G401.6 (cell line): Measurements from ENCODE around the gene GLDC.

Source experiments
- FAIRE-seq: peaks from 2 replicates; lab custom pipeline; 2012; peaks lifted over from hg19 to GRCh38; lab: Jason Lieb, UNC

Gene GLDC

DNA sequence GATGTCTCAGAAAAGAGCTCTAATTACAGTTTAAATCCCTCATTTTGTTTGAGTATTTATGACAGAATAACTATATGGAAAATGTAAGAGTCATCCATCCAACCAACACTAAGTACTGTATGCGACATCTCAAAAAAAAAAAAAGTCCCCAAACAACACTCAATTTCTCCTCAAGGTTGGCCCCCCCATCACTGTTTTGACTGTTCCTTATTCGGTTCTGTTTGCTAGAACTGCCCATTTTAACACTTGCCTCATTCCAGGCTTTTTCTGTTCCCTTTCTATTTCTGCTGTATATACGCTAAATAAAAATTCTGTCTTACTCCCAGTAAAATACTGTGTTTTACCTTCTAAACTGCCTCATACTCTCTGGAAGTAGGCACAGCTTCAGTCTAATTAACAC is 25.2 kb downstream of the GLDC start:
- no peak for FAIRE-seq

DNA sequence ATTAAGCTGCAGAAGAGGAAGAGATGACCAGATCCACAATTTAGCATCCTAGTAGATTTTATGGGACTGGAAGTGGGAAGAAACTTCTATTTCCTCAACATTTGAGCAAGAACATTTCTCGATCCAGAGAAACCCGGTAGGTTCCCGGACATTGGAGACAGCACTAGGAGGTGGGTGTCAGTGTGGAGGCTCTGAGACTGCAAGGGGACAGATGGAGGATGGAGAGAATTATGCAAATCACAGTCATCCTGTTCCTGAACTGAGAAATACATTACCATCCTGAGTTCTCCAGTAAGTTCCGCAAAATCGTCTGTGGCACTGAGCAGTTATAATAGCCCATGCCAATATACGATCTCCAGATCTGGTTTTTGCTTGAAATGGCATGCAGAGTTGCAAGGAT is 25.6 kb downstream of the GLDC start:
- no peak for FAIRE-seq

DNA sequence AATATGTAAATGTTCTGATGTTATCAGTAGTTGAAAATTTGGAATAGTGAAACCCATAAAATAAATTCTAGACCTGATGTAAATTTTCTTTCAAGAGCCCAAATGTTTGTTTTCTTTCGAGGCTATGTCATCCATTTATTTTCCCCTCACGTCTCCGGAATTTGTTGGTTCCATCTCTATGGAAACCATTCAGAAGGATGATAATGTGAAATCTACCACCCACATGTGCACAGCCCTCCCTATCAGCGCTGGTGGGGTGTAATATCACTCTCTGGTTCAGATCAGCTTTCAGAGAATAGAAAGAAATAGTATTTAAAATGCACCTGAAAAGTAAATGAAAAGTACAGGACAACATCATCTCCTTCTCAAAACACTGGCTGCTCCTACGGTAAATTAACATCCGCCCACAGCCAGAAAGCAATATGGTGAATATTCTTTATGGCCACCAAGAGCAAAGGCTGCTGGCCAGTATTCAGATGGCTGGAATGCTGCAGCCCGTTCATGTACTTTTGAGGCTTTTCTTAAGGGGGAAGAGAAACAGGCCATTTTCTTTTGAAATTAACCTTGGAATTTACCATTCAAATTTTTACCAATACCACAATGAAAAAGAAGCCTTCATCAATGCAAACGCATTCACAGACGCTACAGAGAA is 28.5 kb downstream of the GLDC start:
- FAIRE-seq: no peak

DNA sequence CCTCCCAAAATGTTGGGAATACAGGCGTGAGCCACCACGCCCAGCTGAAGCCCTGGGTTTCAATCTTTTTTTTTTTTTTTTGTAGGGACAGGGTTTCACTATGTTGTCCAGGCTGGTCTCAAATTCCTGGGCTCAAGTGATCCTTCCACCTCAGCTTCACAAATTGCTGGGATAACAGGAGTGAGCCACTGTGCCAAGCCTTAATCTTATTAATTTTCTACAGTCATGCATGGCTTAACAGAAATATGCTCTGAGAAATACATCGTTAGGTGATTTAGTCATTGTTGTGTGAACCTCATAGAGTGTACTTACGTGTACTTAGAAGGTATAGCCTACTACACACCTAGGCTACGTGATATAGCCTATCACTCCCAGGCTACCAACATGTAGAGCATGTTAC is 31.0 kb downstream of the GLDC start:
- no peak for FAIRE-seq

DNA sequence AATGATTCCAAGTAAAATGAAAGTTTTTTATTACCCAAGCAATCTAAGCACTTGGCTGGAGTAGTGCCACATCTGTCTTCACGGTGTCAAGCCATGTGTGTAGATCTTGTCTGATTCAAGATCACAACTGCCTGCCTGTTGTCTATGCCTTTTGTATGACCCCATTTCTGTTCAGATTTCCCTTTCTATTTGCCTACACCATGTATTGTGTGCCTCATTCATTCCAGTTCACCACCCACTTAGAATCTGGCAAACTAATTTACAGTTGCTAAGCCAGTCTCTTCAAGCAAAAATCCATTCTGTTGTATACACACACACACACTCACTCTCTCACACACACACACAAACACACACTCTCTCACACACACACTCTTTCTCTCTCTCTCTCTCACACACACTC is 33.7 kb downstream of the GLDC start:
- no peak for FAIRE-seq

DNA sequence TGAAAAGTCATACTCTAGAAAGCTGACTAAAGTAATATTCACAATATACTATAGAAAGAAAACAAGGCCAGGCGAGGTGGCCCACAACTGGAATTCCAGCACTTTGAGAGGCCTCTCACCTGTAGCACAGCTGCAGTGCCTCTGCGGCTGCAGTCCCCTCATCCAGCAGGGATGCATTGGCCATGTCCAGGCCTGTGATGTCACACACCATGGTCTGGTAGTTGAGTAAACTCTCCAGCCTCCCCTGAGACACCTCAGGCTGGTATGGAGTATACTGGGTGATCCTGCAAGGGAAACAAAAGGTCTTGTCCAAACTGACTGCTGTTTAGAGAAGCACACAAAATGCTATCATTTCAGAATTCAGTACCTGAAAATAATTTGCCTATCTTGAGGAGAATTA is 35.5 kb downstream of the GLDC start:
- no peak for FAIRE-seq

DNA sequence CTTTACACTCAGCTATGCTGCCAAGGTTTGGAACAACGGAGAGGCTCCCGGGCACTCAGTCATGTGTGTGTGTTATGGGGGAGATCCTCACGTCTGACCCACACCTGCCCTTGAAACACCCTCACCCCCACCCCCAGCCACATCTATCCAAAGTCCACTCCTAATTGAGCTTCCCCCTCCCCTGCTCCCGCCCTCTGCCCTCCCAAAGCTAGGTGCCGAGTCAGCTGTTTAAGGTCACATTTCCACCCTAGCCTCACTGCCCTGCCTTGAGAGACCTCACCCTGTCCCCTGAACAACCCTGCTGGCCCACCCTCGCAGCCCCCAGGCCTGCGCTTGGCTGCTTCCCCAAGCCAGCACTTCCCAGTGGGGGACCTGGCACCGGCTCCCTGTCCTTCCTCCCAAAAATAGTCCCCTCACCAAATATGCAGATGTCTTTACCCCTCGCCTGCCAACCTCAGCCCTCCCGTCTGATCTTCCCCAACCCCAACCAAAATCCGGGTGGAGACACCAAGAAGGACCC is 36.0 kb downstream of the GLDC start:
- no peak for FAIRE-seq

DNA sequence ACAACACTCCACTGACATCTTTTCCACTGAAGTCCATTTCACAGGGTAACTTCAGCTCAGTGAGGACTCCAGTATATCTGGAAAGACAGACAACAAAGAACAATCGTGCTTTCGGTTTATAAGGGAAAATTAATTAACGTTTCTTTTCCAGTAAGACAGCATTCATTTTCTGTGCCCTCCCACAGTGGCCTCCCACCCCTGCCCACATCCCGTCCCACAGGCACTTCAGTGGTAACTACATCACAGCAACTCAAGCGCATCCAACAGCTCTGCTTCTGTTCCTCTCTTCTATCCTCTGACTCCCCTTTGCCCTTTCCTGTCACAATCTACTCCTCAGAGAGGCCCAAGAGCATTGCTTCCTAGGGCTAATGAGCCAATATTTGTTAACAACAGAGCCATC is 40.3 kb downstream of the GLDC start:
- no peak for FAIRE-seq

DNA sequence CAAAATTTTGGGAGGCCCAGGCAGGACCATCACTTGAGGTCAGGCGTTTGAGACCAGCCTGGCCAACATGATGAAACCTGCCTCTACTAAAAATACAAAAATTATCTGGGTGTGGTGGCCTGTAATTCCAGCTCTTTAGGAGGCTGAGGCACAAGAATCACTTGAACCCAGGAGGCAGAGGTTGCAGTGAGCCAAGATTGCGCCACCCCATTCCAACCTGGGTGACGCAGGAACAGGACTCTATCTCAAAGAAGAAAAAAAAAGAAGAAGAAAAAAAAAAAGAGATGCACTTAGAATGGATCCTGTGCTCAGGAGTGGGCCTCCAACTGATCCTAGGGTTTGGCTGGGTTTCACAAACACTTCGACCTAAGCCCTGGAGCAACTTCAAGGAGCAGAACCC is 45.1 kb downstream of the GLDC start:
- FAIRE-seq: no peak

DNA sequence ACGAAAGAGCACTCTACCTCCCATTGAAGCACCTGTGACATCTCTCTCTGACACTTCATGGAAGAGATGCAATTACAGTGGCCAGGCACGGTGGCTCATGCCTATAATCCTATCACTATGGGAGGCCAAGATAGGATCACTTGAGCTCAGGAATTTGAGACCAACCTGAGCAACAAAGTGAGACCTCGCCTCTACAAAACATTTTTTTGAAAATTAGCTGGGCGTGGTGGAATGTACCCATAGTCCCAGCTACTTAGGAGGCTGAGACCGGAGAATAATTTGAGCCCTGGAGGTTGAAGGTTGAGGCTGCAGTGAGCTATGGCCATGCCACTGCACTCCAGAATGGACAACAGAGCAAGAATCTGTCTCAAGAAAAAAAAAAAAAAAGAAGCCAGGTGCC is 45.5 kb downstream of the GLDC start:
- no peak for FAIRE-seq

DNA sequence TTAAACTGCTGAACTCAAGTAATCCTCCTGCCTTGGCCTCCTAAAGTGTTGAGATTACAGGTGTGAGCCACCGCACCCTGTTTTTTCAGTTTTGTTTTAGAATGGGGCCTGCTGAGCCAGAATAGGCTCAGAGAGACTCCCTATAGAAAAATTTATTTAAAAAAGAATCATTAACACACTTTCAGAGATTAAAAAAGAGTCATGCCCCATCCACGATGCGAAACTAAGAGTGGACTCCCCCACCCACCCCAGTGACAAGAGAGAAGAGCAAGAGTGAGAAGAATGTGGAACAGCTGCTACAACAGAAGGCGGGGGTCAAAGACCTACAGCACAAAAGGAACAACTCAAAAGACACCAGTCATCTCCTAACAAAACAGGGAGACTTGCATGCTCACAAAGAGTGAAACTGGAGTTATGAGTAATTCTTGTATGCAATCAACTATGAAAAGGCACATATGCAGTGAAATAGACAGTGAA is 47.2 kb downstream of the GLDC start:
- no peak for FAIRE-seq

DNA sequence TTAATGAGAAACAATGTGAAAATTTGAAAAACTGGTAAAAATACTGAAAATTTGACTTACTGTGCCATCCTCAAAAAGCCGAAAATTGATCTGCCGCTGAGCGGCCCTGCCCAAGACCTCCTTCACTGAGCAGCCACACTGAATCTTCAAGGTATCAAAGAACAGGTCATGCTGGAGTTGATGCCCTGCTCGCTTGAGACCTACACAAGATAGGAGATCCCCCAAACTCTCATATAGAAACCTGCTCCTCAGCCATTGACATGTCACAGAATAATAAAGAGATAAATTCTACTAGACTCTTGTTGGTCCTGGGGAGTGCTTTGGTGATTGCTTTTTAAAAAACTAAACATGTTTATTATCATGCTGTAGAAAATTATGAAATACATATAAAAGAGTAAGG is 52.7 kb downstream of the GLDC start:
- FAIRE-seq: no peak

DNA sequence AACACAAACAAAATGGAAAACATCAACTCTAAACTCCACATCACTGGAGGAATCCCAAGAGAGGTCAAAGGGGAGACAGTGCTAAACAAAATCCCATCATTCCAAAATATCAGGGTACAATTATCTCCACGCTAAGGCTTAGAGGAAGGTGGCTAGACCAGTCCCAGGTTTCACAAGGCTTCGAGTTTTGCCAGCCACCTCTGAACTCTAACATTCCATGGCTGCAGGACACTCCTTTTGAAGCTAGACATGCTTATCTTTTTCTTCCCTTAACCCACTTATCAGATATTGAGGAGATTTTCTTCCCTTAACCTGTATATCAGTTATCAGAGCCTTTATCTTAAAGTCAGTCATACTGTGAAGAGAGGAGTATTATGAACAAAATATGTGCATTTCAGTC is 53.3 kb downstream of the GLDC start:
- FAIRE-seq: no peak

DNA sequence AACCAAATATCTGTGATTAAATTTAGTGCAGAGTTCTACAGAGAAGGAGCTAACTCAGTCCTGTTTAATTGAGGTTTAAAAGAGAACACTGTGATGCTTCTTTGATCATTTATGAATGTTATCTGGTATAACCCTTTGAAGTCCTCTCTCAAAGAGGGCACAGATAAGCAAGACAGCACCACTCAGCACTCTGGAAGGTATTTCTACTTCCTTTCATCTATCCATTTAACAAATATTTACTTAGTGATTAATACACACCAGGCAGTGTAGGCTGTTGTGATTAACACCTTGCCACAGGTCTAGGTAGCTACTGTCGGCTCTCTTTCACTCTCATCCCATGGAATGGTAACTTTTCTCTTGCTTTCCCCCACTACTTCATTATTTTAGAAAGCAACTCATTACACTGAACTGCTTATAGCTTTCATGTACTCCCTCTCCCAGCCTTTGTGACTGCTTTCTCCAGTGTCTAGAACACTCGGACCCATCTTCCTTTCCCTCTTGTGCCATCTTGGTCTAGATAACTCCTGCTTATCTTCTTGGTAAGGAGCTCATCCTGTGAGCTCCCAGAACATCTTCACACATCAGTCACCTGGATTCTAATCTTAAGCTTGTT is 54.7 kb downstream of the GLDC start:
- FAIRE-seq: no peak

DNA sequence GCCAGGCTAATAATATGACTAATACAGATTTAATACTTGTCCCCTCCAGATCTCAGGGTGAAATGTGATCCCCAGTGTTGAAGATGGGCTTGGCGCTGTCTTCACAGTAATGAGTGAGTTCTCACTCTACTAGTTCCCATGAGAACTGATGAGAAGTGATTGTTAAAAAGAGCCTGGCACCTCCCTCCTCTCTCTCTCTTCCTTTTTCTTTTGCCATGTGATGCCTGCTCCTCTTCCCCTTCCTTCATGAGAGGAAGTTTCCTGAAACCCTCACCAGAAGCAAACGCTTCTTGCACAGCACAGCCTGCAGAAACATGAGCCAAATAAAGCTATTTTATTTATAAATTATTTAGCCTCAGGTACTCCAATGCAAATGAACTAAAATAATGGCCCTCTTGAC is 55.2 kb downstream of the GLDC start:
- FAIRE-seq: no peak

DNA sequence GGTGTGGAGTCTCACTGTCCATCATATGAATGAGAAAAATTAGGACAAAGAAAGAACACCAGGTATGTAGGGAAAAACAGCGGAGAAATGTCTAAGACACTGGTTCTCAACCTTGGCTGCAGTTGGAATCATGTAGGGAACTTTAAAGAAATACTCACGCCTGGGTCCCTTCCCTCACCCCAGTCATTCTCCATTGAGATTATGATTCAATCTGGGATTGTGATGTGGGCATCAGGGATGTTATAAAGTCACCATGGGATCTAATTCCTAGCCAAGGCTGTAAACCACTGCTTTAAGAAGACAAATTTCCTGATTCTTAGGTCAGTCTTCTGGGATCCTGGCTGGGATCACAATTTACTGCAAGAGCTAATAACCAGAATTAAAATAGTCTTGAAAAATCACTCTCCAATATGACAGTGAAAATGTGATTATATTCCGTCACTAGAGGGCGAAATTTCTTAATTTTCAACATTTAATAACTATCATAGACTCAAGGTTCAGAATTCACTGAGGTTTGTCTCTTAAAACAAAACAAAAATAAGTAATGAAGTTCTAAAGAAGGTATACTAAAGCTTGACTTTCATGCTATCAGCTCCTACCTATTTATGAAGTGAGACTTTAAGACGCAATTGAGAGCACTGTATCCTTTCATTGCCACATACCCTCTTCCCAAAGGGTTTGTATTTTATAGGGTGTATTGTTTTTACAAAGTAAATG is 60.5 kb downstream of the GLDC start:
- peak; percentile 86 for FAIRE-seq

DNA sequence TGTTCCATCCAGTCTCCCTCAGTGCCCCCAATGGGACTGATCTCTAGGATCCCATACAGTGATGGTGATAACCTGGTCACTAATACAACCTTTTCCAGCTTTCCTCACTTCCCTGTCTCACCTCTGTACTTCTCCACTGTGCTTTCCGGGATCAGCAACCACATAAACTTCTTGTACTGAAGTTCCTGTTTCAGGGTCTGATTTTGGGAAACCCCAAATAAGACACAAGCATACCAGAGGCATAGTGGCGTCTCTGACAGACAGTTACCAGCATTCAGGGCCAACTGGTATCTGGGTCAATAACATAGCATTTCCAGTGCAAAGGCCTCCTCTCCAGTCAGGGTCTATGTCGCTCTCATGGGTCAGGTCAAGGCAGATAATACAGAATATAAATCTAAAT is 64.3 kb downstream of the GLDC start:
- no peak for FAIRE-seq

DNA sequence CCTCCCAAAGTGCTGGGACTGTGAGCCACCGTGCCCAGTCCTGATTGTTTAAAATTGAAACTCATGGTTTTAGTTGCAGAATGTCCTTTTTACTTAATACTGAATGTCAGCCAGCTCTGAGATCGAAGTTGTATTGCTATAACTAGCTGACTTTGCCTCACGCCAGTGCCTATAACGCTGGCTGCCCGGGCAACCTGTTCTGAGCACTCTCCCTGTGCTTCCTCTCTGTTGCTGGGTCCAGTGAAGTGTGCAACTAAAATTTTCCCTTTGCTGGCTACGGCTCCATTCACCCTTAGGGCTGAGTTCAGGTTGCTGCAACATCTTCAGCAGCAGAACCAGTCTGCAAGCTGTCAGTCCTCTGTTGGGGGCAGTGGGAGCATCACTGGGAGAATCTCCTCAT is 65.9 kb downstream of the GLDC start:
- no peak for FAIRE-seq

DNA sequence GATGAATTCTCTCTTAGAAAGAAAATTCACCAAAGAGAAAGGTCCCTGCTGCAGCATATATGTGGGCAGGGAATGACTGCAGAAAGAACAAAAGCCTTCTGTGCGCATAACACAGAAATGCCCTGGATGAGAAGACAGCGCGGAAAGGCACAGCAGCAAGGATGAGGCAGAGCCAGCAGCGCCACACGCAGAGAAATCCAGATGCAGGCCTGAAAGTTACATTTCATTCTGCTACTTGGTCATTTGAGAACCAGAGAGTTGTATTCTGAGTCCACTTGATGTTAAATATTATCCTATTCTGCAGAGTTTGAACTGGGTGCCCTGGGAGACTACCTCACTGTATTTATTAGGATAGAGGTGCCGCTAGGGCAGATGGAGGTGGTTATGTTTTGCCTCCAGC is 68.5 kb downstream of the GLDC start:
- no peak for FAIRE-seq

DNA sequence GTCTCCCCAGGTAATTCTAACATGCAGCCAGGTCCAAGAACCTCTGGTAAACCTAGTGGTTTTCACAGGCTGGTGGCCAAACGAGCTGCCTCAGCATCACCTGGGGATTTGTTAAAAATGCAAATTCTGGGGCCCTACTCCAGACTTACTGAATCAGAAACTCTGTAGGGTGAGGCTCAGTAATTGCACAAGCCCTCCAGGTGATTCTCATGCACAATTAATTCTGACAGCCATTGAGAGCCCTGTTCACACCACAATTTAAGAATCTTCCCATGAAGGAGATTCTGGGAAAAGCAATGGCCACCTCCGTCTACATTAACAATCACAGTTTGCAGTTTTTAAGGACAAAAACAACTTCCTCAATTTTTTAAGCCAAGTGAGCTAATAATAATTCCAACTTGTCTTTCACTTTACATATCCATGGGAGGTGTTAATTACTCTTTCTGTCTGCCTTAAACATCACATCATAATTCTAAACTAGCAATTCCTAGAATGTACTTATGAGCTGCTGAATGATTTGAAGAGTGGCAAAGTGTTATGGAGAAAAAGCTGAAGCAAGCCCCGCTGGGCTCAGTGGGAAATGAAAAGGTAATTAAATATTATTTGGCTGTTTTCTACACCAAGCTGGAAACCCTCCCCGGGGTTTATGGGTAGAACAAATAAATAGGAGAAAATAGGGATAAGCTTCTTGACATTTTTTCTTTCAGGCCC is 70.0 kb downstream of the GLDC start:
- FAIRE-seq: no peak

DNA sequence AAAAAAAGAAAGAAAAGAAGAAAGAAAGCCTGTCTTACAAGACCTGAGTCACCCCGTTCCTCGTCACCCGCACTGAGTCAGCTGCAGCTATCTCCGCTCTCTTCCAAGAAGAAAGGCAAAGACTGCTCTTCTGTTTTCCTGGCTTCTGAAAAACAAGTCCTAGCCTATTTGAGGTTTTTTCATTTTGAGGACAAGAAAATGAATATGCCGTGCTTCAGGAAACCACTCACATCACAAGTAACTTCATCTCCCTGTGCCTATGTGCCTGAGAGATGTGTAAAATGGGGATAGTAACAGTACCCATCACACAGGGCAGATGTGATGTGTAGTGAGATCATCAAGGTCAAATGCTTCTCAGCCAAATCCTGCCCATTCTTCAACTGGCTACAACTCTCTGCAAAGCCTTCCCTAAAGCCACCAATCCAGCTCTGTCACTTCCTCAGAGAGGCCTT is 78.4 kb downstream of the GLDC start:
- FAIRE-seq: no peak

DNA sequence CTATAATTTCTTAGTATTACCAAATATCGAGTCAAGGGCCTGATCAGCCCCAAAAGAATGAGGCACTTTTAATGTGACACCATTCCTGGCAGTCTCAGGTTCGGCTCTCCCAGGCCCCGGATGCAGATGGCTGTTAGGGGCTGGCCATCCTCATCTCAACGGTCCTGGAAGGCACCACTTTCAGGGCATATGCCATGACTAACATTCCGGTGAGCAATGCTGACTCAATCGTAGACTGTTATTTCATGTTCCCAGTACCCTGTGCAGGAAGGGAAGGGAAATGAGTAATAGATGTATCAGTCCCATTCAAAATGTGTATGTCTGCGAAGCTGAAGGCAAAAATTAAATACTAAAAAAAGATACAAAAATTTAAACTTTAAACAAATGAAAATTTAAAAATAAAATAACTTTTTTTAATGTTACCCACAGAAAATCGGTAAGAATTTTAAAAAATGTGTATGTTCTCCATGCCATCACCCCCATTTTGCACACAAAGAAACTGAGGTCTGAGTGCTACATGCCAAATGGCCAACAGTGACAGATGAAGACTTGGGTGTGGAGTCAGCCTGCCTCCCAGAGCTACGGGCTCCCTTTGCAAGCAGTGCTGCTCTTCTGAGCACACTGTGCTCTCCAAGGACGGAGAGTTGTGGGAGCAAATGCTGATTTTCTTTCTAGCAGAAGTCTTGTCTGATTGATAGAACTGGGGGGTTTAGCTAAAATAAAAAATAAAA is 79.0 kb downstream of the GLDC start:
- FAIRE-seq: no peak
